ENCODE data around the gene MS4A1. TPM values are rescaled to one million over a fixed set of nuclear protein-coding genes. Genes with fewer than 3 reads are reported as not detected.

MS4A1 gene
- polyA plus RNA-seq (0.06 to 0.82 TPM (median 0.07 TPM) in 3 replicates), polyA minus RNA-seq (not detected in 3 replicates)
- polyA plus RNA-seq (2011; ENCODE audit: low read depth): not detected
- polyA plus RNA-seq (2011; cell fraction: cytosol; rRNA removed): not detected in 2 replicates
- polyA plus RNA-seq (2011; cell fraction: nucleus; rRNA removed): not detected in 2 replicates
- not detected in 2 replicates for polyA plus RNA-seq (2012; ENCODE audit: low replicate concordance)
- not detected for polyA minus RNA-seq (2011; cell fraction: cytosol; rRNA and poly(A)+ RNA removed)
- polyA minus RNA-seq (2011; cell fraction: nucleus; rRNA and poly(A)+ RNA removed): not detected in 2 replicates

GRCh38 chr11:60455531-60456042, at the start of gene MS4A1:
Gene MS4A1 (plus strand): TSS chr11:60455847. CDS start chr11:60462375, 6,528 bp downstream.
- H3K79me2 ChIP-seq (ENCODE audit: control insufficient read depth, insufficient read depth, low read length): no peaks in the 10 kb centered on the region
- no peaks in the 10 kb centered on the region for H4K20me1 ChIP-seq (ENCODE audit: control insufficient read depth, extremely low read depth, insufficient read depth, low read length)
- no peaks in the 10 kb centered on the region for H3K9me3 ChIP-seq (ENCODE audit: control insufficient read depth, low read depth, low read length)
- FAIRE-seq (no peak), DNase-seq (ENCODE audit: low read depth, low spot score) (no peak)
- TF ChIP-seq EZH2 (IDR thresholded peaks at IDR 0.05; ENCODE audit: low read length): no peak
- TF ChIP-seq CTCF (optimal IDR thresholded peaks at IDR 0.05 in 1 of 3, IDR thresholded peaks at IDR 0.05 in 1 of 3, conservative IDR thresholded peaks at IDR 0.05 in 1 of 3; ENCODE audit: extremely low read depth in 1 of 3, insufficient read depth in 2 of 3, low read length in 3 of 3): no peak
- no peaks in the 10 kb centered on the region for H3K27me3 ChIP-seq (ENCODE audit: control insufficient read depth, extremely low read depth, insufficient read depth, low read length)
- no peak within 1 kb of the TSS for H3K4me3 ChIP-seq (ENCODE audit: control insufficient read depth in 2 of 3, extremely low read depth in 1 of 3, insufficient read depth in 2 of 3, low read depth in 1 of 3, low read length in 3 of 3)
- no peaks in the 10 kb centered on the region for H3K9me1 ChIP-seq (ENCODE audit: control insufficient read depth, extremely low read depth, insufficient read depth, low read length)
- no peaks in the 10 kb centered on the region for H3K36me3 ChIP-seq (ENCODE audit: control insufficient read depth in 2 of 2, extremely low read depth in 1 of 2, insufficient read depth in 2 of 2, low read length in 2 of 2)
- dilution Hi-C loops (cut with MboI; ENCODE audit: extremely low pct_ligation_motif_present, low sequenced_read_pairs): no loop called here
- H2AFZ ChIP-seq (ENCODE audit: control insufficient read depth, low read length): no peak within 1 kb of the TSS
- H3K4me1 ChIP-seq (ENCODE audit: control insufficient read depth, extremely low read depth, insufficient read depth, low read length): no peaks in the 10 kb centered on the region
- H3K4me2 ChIP-seq (ENCODE audit: control insufficient read depth, extremely low read depth, insufficient read depth, low read depth, low read length): no peak within 1 kb of the TSS
- H3K27ac ChIP-seq (ENCODE audit: control insufficient read depth, insufficient read depth, low read length): no peak within 1 kb of the TSS
- no peak within 1 kb of the TSS for H3K9ac ChIP-seq (ENCODE audit: control insufficient read depth, extremely low read depth, insufficient read depth, low read length)

GRCh38 chr11:60420015-60420414, 35.6 kb upstream of the MS4A1 start:
- Histone ChIP-seq H2AFZ (ENCODE audit: control insufficient read depth, low read length) (no peak overlapping the region), H3K79me2 (ENCODE audit: control insufficient read depth, insufficient read depth, low read length) (no peaks in the 10 kb centered on the region), H4K20me1 (ENCODE audit: control insufficient read depth, extremely low read depth, insufficient read depth, low read length) (no peaks in the 10 kb centered on the region), H3K36me3 (ENCODE audit: control insufficient read depth in 2 of 2, extremely low read depth in 1 of 2, insufficient read depth in 2 of 2, low read length in 2 of 2) (no peaks in the 10 kb centered on the region), H3K4me3 (ENCODE audit: control insufficient read depth in 2 of 3, extremely low read depth in 1 of 3, insufficient read depth in 2 of 3, low read depth in 1 of 3, low read length in 3 of 3) (no peak overlapping the region), H3K27ac (ENCODE audit: control insufficient read depth, insufficient read depth, low read length) (no peak overlapping the region), H3K4me1 (ENCODE audit: control insufficient read depth, extremely low read depth, insufficient read depth, low read length) (no peaks in the 10 kb centered on the region), H3K9me1 (ENCODE audit: control insufficient read depth, extremely low read depth, insufficient read depth, low read length) (no peaks in the 10 kb centered on the region), H3K4me2 (ENCODE audit: control insufficient read depth, extremely low read depth, insufficient read depth, low read depth, low read length) (no peak overlapping the region), H3K27me3 (ENCODE audit: control insufficient read depth, extremely low read depth, insufficient read depth, low read length) (no peaks in the 10 kb centered on the region), H3K9ac (ENCODE audit: control insufficient read depth, extremely low read depth, insufficient read depth, low read length) (no peak overlapping the region), H3K9me3 (ENCODE audit: control insufficient read depth, low read depth, low read length) (no peaks in the 10 kb centered on the region)
- TF ChIP-seq CTCF (optimal IDR thresholded peaks at IDR 0.05 in 1 of 3, IDR thresholded peaks at IDR 0.05 in 1 of 3, conservative IDR thresholded peaks at IDR 0.05 in 1 of 3; ENCODE audit: extremely low read depth in 1 of 3, insufficient read depth in 2 of 3, low read length in 3 of 3): no peak
- TF ChIP-seq EZH2 (IDR thresholded peaks at IDR 0.05; ENCODE audit: low read length): no peak
- no peak for DNase-seq (ENCODE audit: low read depth, low spot score)
- no peak for FAIRE-seq
- dilution Hi-C loops (cut with MboI; ENCODE audit: extremely low pct_ligation_motif_present, low sequenced_read_pairs): no loop called here
